ENCODE results near the gene CKMT2.

The CKMT2 gene

DNA sequence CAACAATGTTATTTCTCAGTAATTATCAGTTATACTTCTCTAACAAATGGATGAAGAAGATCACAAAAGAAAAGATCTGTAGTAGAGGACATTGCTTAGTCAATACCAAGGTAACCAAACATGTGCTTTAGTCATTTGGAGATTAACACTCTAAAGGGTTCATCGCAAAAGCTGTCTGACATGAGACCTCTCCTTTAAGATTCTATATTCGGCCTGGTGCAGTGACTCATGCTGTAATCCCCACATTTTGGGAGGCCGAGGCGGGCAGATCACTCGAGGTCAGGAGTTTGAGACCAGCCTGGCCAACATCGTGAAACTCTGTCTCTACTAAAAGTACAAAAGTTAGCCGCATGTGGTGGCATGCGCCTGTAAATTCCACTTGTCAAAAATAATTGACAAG, 18.3 kb upstream of the CKMT2 start:
- Histone ChIP-seq H3K9me3 (ENCODE audit: control insufficient read depth, low read length) (no peaks in the 10 kb centered on the region), H3K36me3 (ENCODE audit: control insufficient read depth, insufficient read depth, low read length) (no peaks in the 10 kb centered on the region), H3K4me1 (ENCODE audit: control insufficient read depth, insufficient read depth, low read length, poor library complexity, severe bottlenecking) (no peaks in the 10 kb centered on the region), H3K4me3 (ENCODE audit: extremely low read depth, insufficient read depth, low read length, poor library complexity, severe bottlenecking) (no peak overlapping the region), H3K27ac (ENCODE audit: low read depth, low read length, severe bottlenecking) (no peak overlapping the region)
- 89 to 95% methylated on average over 5 to 7 of the region's 8 CpGs for WGBS, 2 experiments (ENCODE audit: insufficient coverage in 2 of 2)

DNA sequence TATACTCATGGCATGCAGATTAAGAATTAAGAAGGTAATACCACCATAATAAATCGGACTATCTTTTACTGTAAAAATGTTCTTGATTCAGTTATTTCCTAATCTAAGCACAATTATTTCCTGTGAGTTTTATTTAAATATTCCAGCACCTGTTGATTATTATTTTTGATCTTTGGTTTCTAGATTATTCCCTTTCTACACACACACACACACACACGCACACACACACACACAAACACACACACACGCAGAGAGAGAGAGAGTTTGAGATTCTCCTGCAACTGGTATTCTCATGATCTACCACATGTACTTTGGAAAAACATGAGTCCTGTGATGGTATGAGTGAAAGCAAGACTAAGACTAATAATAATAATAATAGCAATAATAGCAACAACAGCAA, 17.0 kb upstream of the CKMT2 start:
- Histone ChIP-seq H3K4me1 (ENCODE audit: control insufficient read depth, insufficient read depth, low read length, poor library complexity, severe bottlenecking) (no peaks in the 10 kb centered on the region), H3K4me3 (ENCODE audit: extremely low read depth, insufficient read depth, low read length, poor library complexity, severe bottlenecking) (no peak overlapping the region), H3K9me3 (ENCODE audit: control insufficient read depth, low read length) (no peaks in the 10 kb centered on the region), H3K27ac (ENCODE audit: low read depth, low read length, severe bottlenecking) (no peak overlapping the region), H3K36me3 (ENCODE audit: control insufficient read depth, insufficient read depth, low read length) (no peaks in the 10 kb centered on the region)
- WGBS, 2 experiments (ENCODE audit: insufficient coverage in 2 of 2), result no CpG with 5 or more reads among the region's 3 CpGs

DNA sequence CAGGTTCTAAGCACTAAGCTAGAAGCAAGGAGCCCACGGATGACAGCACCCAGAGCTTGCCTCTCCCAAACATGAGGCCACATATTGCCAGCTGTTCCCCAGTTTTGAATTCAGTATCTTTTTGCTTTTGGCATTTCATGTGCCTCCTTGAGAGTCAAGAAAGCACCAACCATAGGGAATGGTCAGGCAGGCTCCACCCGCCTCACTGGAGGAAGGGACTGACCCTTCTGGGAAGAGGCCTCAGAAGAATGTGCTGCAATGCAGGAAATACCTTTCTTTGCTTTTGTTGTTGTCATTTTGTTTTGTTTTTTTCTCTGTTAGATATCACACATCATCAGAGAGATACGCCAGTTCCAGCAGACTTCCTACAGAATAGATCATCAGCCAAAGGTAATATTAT, 13.7 kb upstream of the CKMT2 start:
- H3K27ac ChIP-seq (ENCODE audit: low read depth, low read length, severe bottlenecking), result no peak overlapping the region
- no peaks in the 10 kb centered on the region for H3K9me3 ChIP-seq (ENCODE audit: control insufficient read depth, low read length)
- WGBS, 2 experiments (ENCODE audit: insufficient coverage in 2 of 2), result 100% methylated on average over 1 to 2 of the region's 3 CpGs
- no peaks in the 10 kb centered on the region for H3K4me1 ChIP-seq (ENCODE audit: control insufficient read depth, insufficient read depth, low read length, poor library complexity, severe bottlenecking)
- H3K4me3 ChIP-seq (ENCODE audit: extremely low read depth, insufficient read depth, low read length, poor library complexity, severe bottlenecking), result no peak overlapping the region
- H3K36me3 ChIP-seq (ENCODE audit: control insufficient read depth, insufficient read depth, low read length), result no peaks in the 10 kb centered on the region

DNA sequence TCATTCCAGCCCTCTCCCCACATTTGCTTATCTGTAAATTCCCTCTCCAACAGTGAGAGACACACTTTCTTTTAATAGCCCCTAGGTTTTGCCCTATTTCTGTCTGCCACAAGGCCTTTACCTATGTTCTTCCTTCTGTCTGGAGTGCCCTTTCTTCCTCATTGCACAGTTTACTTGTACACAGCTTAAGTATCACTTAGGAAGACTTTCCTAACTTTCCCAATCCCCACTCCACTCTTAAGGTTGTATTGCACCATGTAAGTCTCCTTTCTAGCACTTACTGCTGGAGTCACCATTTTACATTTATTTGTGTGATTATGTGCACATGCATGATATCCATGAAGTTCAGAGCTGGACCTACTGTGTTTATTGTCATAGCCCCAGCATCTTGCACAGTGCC, 10.8 kb upstream of the CKMT2 start:
- Histone ChIP-seq H3K4me1 (ENCODE audit: control insufficient read depth, insufficient read depth, low read length, poor library complexity, severe bottlenecking) (no peaks in the 10 kb centered on the region), H3K9me3 (ENCODE audit: control insufficient read depth, low read length) (no peaks in the 10 kb centered on the region), H3K4me3 (ENCODE audit: extremely low read depth, insufficient read depth, low read length, poor library complexity, severe bottlenecking) (no peak overlapping the region), H3K36me3 (ENCODE audit: control insufficient read depth, insufficient read depth, low read length) (no peaks in the 10 kb centered on the region), H3K27ac (ENCODE audit: low read depth, low read length, severe bottlenecking) (no peak overlapping the region)

DNA sequence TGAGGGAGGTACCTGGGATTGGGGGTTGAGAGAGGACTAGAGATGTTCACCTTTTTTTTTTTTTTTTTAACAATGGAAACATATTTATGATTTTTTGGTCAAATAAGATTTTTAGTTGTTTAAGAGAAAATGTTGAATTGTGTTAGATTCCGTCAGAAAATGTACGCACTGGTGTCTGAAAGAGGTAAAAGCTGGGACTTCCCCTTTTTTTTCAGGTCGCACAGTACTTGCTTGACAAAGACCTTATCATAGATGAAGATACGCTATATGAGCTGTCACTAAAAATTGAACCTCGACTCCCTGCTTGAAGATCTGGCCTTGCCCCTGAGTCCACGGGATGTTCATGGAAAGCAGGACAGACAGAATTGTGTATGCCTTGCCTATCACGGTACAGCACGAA, 7.7 kb upstream of the CKMT2 start:
- 93 to 95% methylated on average over 5 to 8 of the region's 8 CpGs for WGBS, 2 experiments (ENCODE audit: insufficient coverage in 2 of 2)
- H3K4me3 ChIP-seq (ENCODE audit: extremely low read depth, insufficient read depth, low read length, poor library complexity, severe bottlenecking), result no peak overlapping the region
- no peaks in the 10 kb centered on the region for H3K9me3 ChIP-seq (ENCODE audit: control insufficient read depth, low read length)
- H3K36me3 ChIP-seq (ENCODE audit: control insufficient read depth, insufficient read depth, low read length), result no peaks in the 10 kb centered on the region
- H3K4me1 ChIP-seq (ENCODE audit: control insufficient read depth, insufficient read depth, low read length, poor library complexity, severe bottlenecking), result no peaks in the 10 kb centered on the region
- H3K27ac ChIP-seq (ENCODE audit: low read depth, low read length, severe bottlenecking), result no peak overlapping the region

DNA sequence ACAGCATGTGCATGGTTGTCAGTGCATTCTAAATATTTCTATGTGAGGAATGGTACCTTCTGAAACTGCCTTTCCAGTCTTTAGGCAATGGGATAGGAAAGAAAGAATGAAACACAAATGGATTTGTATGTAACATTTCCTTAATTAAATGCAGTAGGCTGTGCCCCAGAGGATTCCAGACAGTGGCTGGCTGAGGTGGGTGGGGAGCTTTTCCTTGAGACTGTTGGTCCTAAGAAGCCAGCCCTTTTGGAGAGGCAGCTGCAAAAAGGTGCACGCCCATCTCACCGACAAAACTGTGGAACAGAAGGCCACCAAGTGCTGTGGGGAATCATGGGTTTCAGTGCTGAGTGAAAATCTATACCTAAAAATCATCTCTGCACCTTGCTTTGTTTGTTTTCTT, 6.8 kb upstream of the CKMT2 start:
- 60 to 100% methylated on average over 1 to 2 of the region's 2 CpGs for WGBS, 2 experiments (ENCODE audit: insufficient coverage in 2 of 2)
- no peak overlapping the region for H3K27ac ChIP-seq (ENCODE audit: low read depth, low read length, severe bottlenecking)
- H3K36me3 ChIP-seq (ENCODE audit: control insufficient read depth, insufficient read depth, low read length), result no peaks in the 10 kb centered on the region
- no peaks in the 10 kb centered on the region for H3K9me3 ChIP-seq (ENCODE audit: control insufficient read depth, low read length)
- H3K4me3 ChIP-seq (ENCODE audit: extremely low read depth, insufficient read depth, low read length, poor library complexity, severe bottlenecking), result no peak overlapping the region
- no peaks in the 10 kb centered on the region for H3K4me1 ChIP-seq (ENCODE audit: control insufficient read depth, insufficient read depth, low read length, poor library complexity, severe bottlenecking)

DNA sequence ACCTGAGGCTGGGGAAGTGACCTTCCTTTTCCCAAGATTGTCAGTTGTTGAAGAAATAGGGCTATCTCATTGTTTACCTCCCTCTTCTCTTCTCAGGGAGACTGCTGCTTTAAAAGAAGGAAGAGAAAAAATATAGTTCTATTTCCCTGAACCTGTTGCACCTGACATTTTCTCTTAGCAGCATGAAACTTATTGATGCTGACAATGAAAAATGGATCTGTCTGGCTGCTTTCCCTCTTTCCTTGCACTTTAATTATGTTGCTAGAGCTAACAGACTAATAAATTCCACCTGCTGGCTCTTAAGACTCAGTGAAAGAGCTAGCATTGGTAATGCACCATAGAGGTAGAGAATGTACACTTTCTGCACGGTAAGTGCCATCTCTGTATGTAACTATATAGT, 6.2 kb upstream of the CKMT2 start:
- no CpG with 5 or more reads among the region's 1 CpG for WGBS, 2 experiments (ENCODE audit: insufficient coverage in 2 of 2)
- H3K4me1 ChIP-seq (ENCODE audit: control insufficient read depth, insufficient read depth, low read length, poor library complexity, severe bottlenecking), result no peaks in the 10 kb centered on the region
- no peaks in the 10 kb centered on the region for H3K9me3 ChIP-seq (ENCODE audit: control insufficient read depth, low read length)
- H3K36me3 ChIP-seq (ENCODE audit: control insufficient read depth, insufficient read depth, low read length), result no peaks in the 10 kb centered on the region
- H3K4me3 ChIP-seq (ENCODE audit: extremely low read depth, insufficient read depth, low read length, poor library complexity, severe bottlenecking), result no peak overlapping the region
- no peak overlapping the region for H3K27ac ChIP-seq (ENCODE audit: low read depth, low read length, severe bottlenecking)

DNA sequence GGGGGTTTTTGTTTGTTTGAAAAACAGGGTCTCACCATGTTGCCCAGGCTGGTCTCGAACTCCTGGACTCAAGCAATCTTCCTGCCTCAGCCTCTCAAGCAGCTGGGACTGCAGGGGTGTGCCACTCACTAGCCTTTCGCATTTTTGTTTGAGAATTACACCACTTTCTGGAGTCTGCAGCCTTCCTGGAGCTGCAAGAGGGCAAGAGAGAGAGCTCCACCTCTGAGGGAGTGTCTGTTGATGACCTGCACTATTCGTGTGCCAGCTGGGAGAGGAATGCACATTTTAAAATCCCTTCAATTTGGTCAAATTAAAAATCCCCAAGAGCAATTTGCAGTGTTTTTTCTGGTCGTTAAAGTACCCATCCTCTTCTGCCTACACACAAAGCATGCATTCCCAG, 5.0 kb upstream of the CKMT2 start:
- Histone ChIP-seq H3K27ac (ENCODE audit: low read depth, low read length, severe bottlenecking) (no peak overlapping the region), H3K9me3 (ENCODE audit: control insufficient read depth, low read length) (no peaks in the 10 kb centered on the region), H3K4me3 (ENCODE audit: extremely low read depth, insufficient read depth, low read length, poor library complexity, severe bottlenecking) (no peak overlapping the region), H3K4me1 (ENCODE audit: control insufficient read depth, insufficient read depth, low read length, poor library complexity, severe bottlenecking) (no peaks in the 10 kb centered on the region), H3K36me3 (ENCODE audit: control insufficient read depth, insufficient read depth, low read length) (no peaks in the 10 kb centered on the region)
- WGBS, 2 experiments (ENCODE audit: insufficient coverage in 2 of 2), result 90 to 94% methylated on average over 1 to 4 of the region's 4 CpGs

DNA sequence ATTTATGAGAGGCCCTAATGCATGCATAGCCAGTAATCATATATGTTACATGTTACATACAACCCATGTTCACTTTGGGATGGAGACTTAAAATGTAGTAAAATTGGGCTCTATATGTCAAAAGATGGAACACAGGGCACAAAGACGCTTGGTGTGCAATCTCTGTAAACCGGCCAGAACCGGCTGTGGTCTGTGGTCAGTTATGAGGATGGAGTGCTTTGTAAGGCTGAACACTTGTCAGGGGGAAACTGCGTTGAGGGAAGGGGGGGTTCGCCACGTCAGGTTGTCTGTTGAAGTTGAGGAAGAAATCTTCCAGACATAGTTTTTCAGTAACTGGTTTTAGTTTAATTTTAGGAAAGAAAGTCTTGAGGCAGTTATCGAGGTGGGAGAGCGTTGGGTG, 2.7 kb upstream of the CKMT2 start:
- Histone ChIP-seq H3K36me3 (ENCODE audit: control insufficient read depth, insufficient read depth, low read length) (no peaks in the 10 kb centered on the region), H3K9me3 (ENCODE audit: control insufficient read depth, low read length) (no peaks in the 10 kb centered on the region), H3K27ac (ENCODE audit: low read depth, low read length, severe bottlenecking) (no peak overlapping the region), H3K4me3 (ENCODE audit: extremely low read depth, insufficient read depth, low read length, poor library complexity, severe bottlenecking) (no peak overlapping the region), H3K4me1 (ENCODE audit: control insufficient read depth, insufficient read depth, low read length, poor library complexity, severe bottlenecking) (peaks cover 6% of the 10 kb centered on the region)
- WGBS, 2 experiments (ENCODE audit: insufficient coverage in 2 of 2), result 79 to 90% methylated on average over 7 to 8 of the region's 8 CpGs

DNA sequence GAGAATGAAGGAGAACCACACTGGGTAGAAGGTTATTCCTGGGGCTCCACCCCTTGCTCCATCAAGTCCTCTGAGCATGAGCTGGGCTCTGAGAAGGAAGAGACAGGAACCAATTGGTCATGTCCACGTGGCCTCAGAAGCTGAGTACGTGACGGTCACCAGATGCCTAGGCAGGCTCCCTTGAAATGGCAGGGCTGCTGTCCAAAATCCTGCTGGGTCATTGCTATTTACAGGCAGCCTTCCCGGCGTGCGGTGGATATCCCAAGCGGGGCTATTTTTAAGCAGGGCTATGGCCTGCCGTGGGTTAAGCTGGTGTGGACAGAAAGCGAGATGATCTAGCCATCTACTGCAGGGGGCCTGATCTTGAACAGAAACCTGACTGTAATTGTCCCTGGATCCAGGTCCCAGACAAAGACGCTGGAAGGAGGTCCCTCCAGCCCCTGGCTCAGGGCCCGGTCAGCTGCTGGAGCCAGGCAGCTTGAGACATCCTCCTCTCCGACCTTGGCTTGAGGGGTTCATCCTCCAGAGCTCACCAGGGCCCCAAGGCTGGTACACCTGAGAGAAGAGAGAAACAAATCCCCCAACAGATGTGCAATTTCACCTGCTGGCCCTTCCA, 550 bp upstream of the CKMT2 start:
- no peak overlapping the region for H3K4me3 ChIP-seq (ENCODE audit: extremely low read depth, insufficient read depth, low read length, poor library complexity, severe bottlenecking)
- H3K27ac ChIP-seq (ENCODE audit: low read depth, low read length, severe bottlenecking), result no peak overlapping the region
- H3K36me3 ChIP-seq (ENCODE audit: control insufficient read depth, insufficient read depth, low read length), result no peaks in the 10 kb centered on the region
- H3K4me1 ChIP-seq (ENCODE audit: control insufficient read depth, insufficient read depth, low read length, poor library complexity, severe bottlenecking), result peaks cover 6% of the 10 kb centered on the region
- WGBS, 2 experiments (ENCODE audit: insufficient coverage in 2 of 2), result 87 to 93% methylated on average over 10 to 12 of the region's 12 CpGs
- H3K9me3 ChIP-seq (ENCODE audit: control insufficient read depth, low read length), result no peaks in the 10 kb centered on the region

DNA sequence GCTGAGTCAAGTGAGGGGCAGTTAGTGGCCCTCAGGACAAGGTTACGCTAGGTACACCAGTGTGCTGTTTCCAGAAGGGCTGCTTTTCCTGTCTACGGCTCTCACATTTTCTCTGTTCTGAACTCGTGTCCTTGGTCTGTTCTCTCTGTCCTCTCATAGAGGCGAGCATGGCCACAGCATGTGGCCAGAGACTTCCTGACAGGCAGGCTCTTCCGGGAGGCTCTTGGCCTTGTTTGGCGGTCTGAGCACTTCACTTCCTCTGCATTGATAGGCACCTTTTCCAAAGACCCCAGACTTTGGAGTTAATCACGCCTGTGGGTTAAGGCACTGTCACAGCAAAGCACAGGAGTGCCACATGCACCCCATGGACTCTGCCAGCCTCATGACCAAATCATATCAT, 1.2 kb downstream of the CKMT2 start:
- Histone ChIP-seq H3K27ac (ENCODE audit: low read depth, low read length, severe bottlenecking) (no peak overlapping the region), H3K4me1 (ENCODE audit: control insufficient read depth, insufficient read depth, low read length, poor library complexity, severe bottlenecking) (peaks cover 6% of the 10 kb centered on the region), H3K36me3 (ENCODE audit: control insufficient read depth, insufficient read depth, low read length) (no peaks in the 10 kb centered on the region), H3K9me3 (ENCODE audit: control insufficient read depth, low read length) (no peaks in the 10 kb centered on the region), H3K4me3 (ENCODE audit: extremely low read depth, insufficient read depth, low read length, poor library complexity, severe bottlenecking) (no peak overlapping the region)
- WGBS, 2 experiments (ENCODE audit: insufficient coverage in 2 of 2), result 84% methylated on average over 7 of the region's 7 CpGs

Measured in mesodermal cell (in vitro differentiated cells).